ENCODE results near the gene P2RY8. TPM values are rescaled to one million over a fixed set of nuclear protein-coding genes. Genes with fewer than 3 reads are reported as not detected.
"Not testable (repeated sequence)": the region's sequence is repeated elsewhere in the genome, so short reads cannot be mapped to it uniquely, and the experiment has no call there.

The P2RY8 gene
- total RNA-seq, 2 donors from 2014 or later: 4.0 to 4.2 TPM

- Histone ChIP-seq H3K4me3 (no peak overlapping the region), H3K27me3 (replicated peaks; ENCODE audit: insufficient read depth) (no peaks in the 10 kb centered on the region), H3K4me1 (ENCODE audit: control insufficient read depth in 1 of 2, low read depth in 2 of 2) (peaks cover 0 to 5% of the 10 kb centered on the region in 2 donors), H3K9me3 (no peaks in the 10 kb centered on the region), H3K36me3 (no peaks in the 10 kb centered on the region), H3K27ac (no peak overlapping the region)
- no peak for DNase-seq (ENCODE audit: low spot score)
- ATAC-seq (ENCODE audit: insufficient number of reproducible peaks, low FRiP score, low read depth): no peak
- TF ChIP-seq CTCF (IDR thresholded peaks at IDR 0.05): no peak
These were observed 52.9 kb downstream of the P2RY8 start for GRCh38 chrX:1483843-1484637.

- H3K9me3 ChIP-seq; DNase-seq (ENCODE audit: low spot score); H3K4me3 ChIP-seq; H3K4me1 ChIP-seq (ENCODE audit: control insufficient read depth in 1 of 2, low read depth in 2 of 2); H3K27me3 ChIP-seq (replicated peaks; ENCODE audit: insufficient read depth); ATAC-seq (ENCODE audit: insufficient number of reproducible peaks, low FRiP score, low read depth); H3K36me3 ChIP-seq; H3K27ac ChIP-seq: not testable (repeated sequence)
These were observed 54.5 kb downstream of the P2RY8 start for GRCh38 chrX:1482530-1482928.

GRCh38 chrX:1481636-1482529 is 55.1 kb downstream of the P2RY8 start:
- no peaks in the 10 kb centered on the region for H3K9me3 ChIP-seq
- peak overlapping the region; percentile 43 for H3K4me3 ChIP-seq
- TF ChIP-seq CTCF (IDR thresholded peaks at IDR 0.05): no peak
- DNase-seq (ENCODE audit: low spot score) (no peak), ATAC-seq (ENCODE audit: insufficient number of reproducible peaks, low FRiP score, low read depth) (no peak)
- H3K4me1 ChIP-seq (ENCODE audit: control insufficient read depth in 1 of 2, low read depth in 2 of 2): peaks cover 0 to 5% of the 10 kb centered on the region in 2 donors
- H3K27ac ChIP-seq: peak overlapping the region in 1 of 2 donors; percentile 3
- no peaks in the 10 kb centered on the region for H3K27me3 ChIP-seq (replicated peaks; ENCODE audit: insufficient read depth)
- H3K36me3 ChIP-seq: no peaks in the 10 kb centered on the region

GRCh38 chrX:1480082-1480785 is 56.8 kb downstream of the P2RY8 start:
- Histone ChIP-seq H3K4me1 (ENCODE audit: control insufficient read depth in 1 of 2, low read depth in 2 of 2) (peaks cover 0 to 5% of the 10 kb centered on the region in 2 donors), H3K27me3 (replicated peaks; ENCODE audit: insufficient read depth) (no peaks in the 10 kb centered on the region), H3K9me3 (no peaks in the 10 kb centered on the region), H3K27ac (no peak overlapping the region), H3K36me3 (no peaks in the 10 kb centered on the region), H3K4me3 (no peak overlapping the region)
- DNase-seq (ENCODE audit: low spot score) (no peak), ATAC-seq (ENCODE audit: insufficient number of reproducible peaks, low FRiP score, low read depth) (no peak)
- no peak for TF ChIP-seq CTCF (IDR thresholded peaks at IDR 0.05)

GRCh38 chrX:1477801-1478458 is 59.1 kb downstream of the P2RY8 start:
- Histone ChIP-seq H3K27ac (no peak overlapping the region), H3K9me3 (no peaks in the 10 kb centered on the region), H3K36me3 (no peaks in the 10 kb centered on the region), H3K27me3 (replicated peaks; ENCODE audit: insufficient read depth) (no peaks in the 10 kb centered on the region), H3K4me3 (no peak overlapping the region), H3K4me1 (ENCODE audit: control insufficient read depth in 1 of 2, low read depth in 2 of 2) (peaks cover 0 to 5% of the 10 kb centered on the region in 2 donors)
- TF ChIP-seq CTCF (IDR thresholded peaks at IDR 0.05): no peak
- ATAC-seq (ENCODE audit: insufficient number of reproducible peaks, low FRiP score, low read depth) (no peak), DNase-seq (ENCODE audit: low spot score) (no peak)

Data from thoracic aorta (tissue), 2 donors.